Fibroblast of the aortic adventitia (primary cell): ENCODE data around the gene MYOM1. TPM values are rescaled to one million over a fixed set of nuclear protein-coding genes. Genes with fewer than 3 reads are reported as not detected.
A peak's percentile ranks its signal among the peaks of the same experiment; 100 is the strongest.
"Not testable (repeated sequence)": the region's sequence is repeated elsewhere in the genome, so short reads cannot be mapped to it uniquely, and the experiment has no call there.

Experiments
- DNase-seq: peaks from one replicate; pipeline ENCODE4 v3.0.0-alpha.2; 2010; ENCODE audit warnings: low read depth
- H3K4me3 ChIP-seq: 2 replicates; pipeline ENCODE4 v1.5.1; 2011; ENCODE audit warnings: low read depth, mild to moderate bottlenecking, control low read depth, low read length, moderate library complexity
- CTCF ChIP-seq: IDR thresholded peaks from 2 replicates; pipeline ENCODE4 v1.5.1; 2011; ENCODE audit warnings: mild to moderate bottlenecking, low read length, control low read depth, inconsistent platforms; ENCODE audit not compliant: insufficient read depth
- total RNA-seq: library from RNA; depleted of rRNA; stranded (reverse); fragments of >200 nt; gene quantifications from 2 replicates; pipeline ENCODE4 v1.2.3, GENCODE V29; 2012; ENCODE audit warnings: low replicate concordance

MYOM1 gene
- total RNA-seq, 1 donor: 0.90 TPM

GRCh38 chr18:3223356-3223755 lies 3.6 kb upstream of the MYOM1 start:
- H3K4me3 ChIP-seq: no peak overlapping the region
- no peak for DNase-seq
- no peak for TF ChIP-seq CTCF

- DNase-seq: no peak
- TF ChIP-seq CTCF: no peak
- no peak overlapping the region for H3K4me3 ChIP-seq
These were observed 1.7 kb upstream of the MYOM1 start for GRCh38 chr18:3221496-3221895.

GRCh38 chr18:3220868-3221267 lies 1.1 kb upstream of the MYOM1 start:
- H3K4me3 ChIP-seq, DNase-seq: not testable (repeated sequence)

- H3K4me3 ChIP-seq: no peak overlapping the region
- no peak for TF ChIP-seq CTCF
- DNase-seq: no peak
These were observed 532 bp downstream of the MYOM1 start for GRCh38 chr18:3219241-3219630.

- no peak overlapping the region for H3K4me3 ChIP-seq
- no peak for DNase-seq
- no peak for TF ChIP-seq CTCF
These were observed 949 bp downstream of the MYOM1 start for GRCh38 chr18:3218819-3219218.

GRCh38 chr18:3217948-3218647 lies 1.7 kb downstream of the MYOM1 start:
- peak; percentile 27 for DNase-seq
- TF ChIP-seq CTCF: no peak

GRCh38 chr18:3216987-3217386 lies 2.8 kb downstream of the MYOM1 start:
- no peak for TF ChIP-seq CTCF
- no peak for DNase-seq
- no peak overlapping the region for H3K4me3 ChIP-seq

More at GRCh38 chr18:3217948-3218647, 1.7 kb downstream of the MYOM1 start:
- no peak overlapping the region for H3K4me3 ChIP-seq
